TTC549 (cell line): ENCODE measurements around the gene ZNF48.

Source experiments
- FAIRE-seq: peaks from 2 replicates; lab custom pipeline; 2012; peaks lifted over from hg19 to GRCh38; lab: Jason Lieb, UNC

The ZNF48 gene

GRCh38 chr16:30395155-30395991 is at the start of gene ZNF48:
Gene ZNF48, plus strand, starts transcription at chr16:30395420. Its CDS starts 375 bp downstream, at chr16:30395795.
- no peak for FAIRE-seq

GRCh38 chr16:30346286-30346685 is 48.9 kb upstream of the ZNF48 start:
- FAIRE-seq = no peak

- FAIRE-seq = no peak
Observed at GRCh38 chr16:30348113-30348512, 47.1 kb upstream of the ZNF48 start.

- FAIRE-seq = no peak
Observed at GRCh38 chr16:30348929-30349328, 46.3 kb upstream of the ZNF48 start.

- FAIRE-seq = no peak
Observed at GRCh38 chr16:30349675-30350074, 45.5 kb upstream of the ZNF48 start.

- no peak for FAIRE-seq
Observed at GRCh38 chr16:30350134-30350871, 44.9 kb upstream of the ZNF48 start.

GRCh38 chr16:30351001-30351441 is 44.2 kb upstream of the ZNF48 start:
- FAIRE-seq = no peak

- no peak for FAIRE-seq
Observed at GRCh38 chr16:30351586-30352419, 43.4 kb upstream of the ZNF48 start.

GRCh38 chr16:30352488-30353401 is 42.5 kb upstream of the ZNF48 start:
- no peak for FAIRE-seq

- no peak for FAIRE-seq
Observed at GRCh38 chr16:30353438-30354129, 41.6 kb upstream of the ZNF48 start.

- no peak for FAIRE-seq
Observed at GRCh38 chr16:30354423-30355143, 40.6 kb upstream of the ZNF48 start.

GRCh38 chr16:30355144-30355953 is 39.9 kb upstream of the ZNF48 start, which contains the start of gene CD2BP2:
Gene CD2BP2, minus strand, starts transcription at chr16:30355308. Its CDS starts 627 bp downstream, at chr16:30354681.
- peak; percentile 95 for FAIRE-seq

- FAIRE-seq = no peak
Observed at GRCh38 chr16:30355954-30356308, 39.3 kb upstream of the ZNF48 start.

GRCh38 chr16:30356401-30357084 is 38.7 kb upstream of the ZNF48 start:
- FAIRE-seq = no peak

GRCh38 chr16:30357085-30357714 is 38.0 kb upstream of the ZNF48 start:
- FAIRE-seq = no peak

- FAIRE-seq = no peak
Observed at GRCh38 chr16:30357715-30358576, 37.3 kb upstream of the ZNF48 start.

- no peak for FAIRE-seq
Observed at GRCh38 chr16:30358577-30358936, 36.7 kb upstream of the ZNF48 start.
